OCI-LY7 (cell line): ENCODE results near the gene FOXA2. TPM values are rescaled to one million over a fixed set of nuclear protein-coding genes. Genes with fewer than 3 reads are reported as not detected.

Source experiments
- BruUV-seq: library from RNA; stranded (reverse); fragments of 400-500 nt; replicated peaks from 2 replicates; lab custom pipeline; 2021; lab: Mats Ljungman, UMichigan
- CTCF ChIA-PET: fragments of 300-600 bp; sonication (Branson Sonifier 250); formaldehyde crosslinking; loops from one replicate; lab custom pipeline; 2022; ENCODE audit warnings: antibody characterized with exemption; ENCODE audit not compliant: unreplicated experiment; lab: Charles Lee
- POLR2A ChIA-PET: fragments of 300-600 bp; sonication (Branson Sonifier 250); formaldehyde crosslinking; loops from one replicate; lab custom pipeline; 2022; ENCODE audit warnings: antibody characterized with exemption; lab: Charles Lee
- DNase-seq: peaks from one replicate; pipeline ENCODE4 v3.0.0-alpha.2; 2015; ENCODE audit warnings: low spot score
- H2AFZ ChIP-seq: fragments of 200-600 bp; sonication (generic), shearing (Covaris generic); 2 replicates; pipeline ENCODE4 v1.6.1; 2014; ENCODE audit warnings: mild to moderate bottlenecking, antibody characterized with exemption, low read length, moderate library complexity
- H3K27ac ChIP-seq: fragments of 200-600 bp; sonication (generic); 2 replicates; pipeline ENCODE4 v1.5.1; 2014; ENCODE audit warnings: mixed run types, low read depth, mild to moderate bottlenecking, moderate library complexity, low read length, inconsistent platforms; ENCODE audit not compliant: poor library complexity, severe bottlenecking
- H3K36me3 ChIP-seq: fragments of 200-600 bp; sonication (generic); 2 replicates; pipeline ENCODE4 v1.6.1; 2014; ENCODE audit warnings: mild to moderate bottlenecking, antibody characterized with exemption, low read length, moderate library complexity, mixed read lengths; ENCODE audit not compliant: insufficient read depth
- H3K4me1 ChIP-seq: fragments of 200-600 bp; sonication (generic); 2 replicates; pipeline ENCODE4 v1.5.1; 2014; ENCODE audit warnings: mild to moderate bottlenecking, low read length; ENCODE audit not compliant: insufficient read depth, poor library complexity, severe bottlenecking
- H3K4me2 ChIP-seq: fragments of 200-600 bp; sonication (generic); 2 replicates; pipeline ENCODE4 v1.6.1; 2014; ENCODE audit warnings: mild to moderate bottlenecking, low read length
- H3K4me3 ChIP-seq: fragments of 200-600 bp; sonication (generic); 2 replicates; pipeline ENCODE4 v1.5.1; 2014; ENCODE audit warnings: mild to moderate bottlenecking, low read depth, low read length; ENCODE audit not compliant: poor library complexity, severe bottlenecking
- H3K79me2 ChIP-seq: fragments of 200-600 bp; sonication (generic); 2 replicates; pipeline ENCODE4 v1.6.1; 2016; ENCODE audit warnings: low read depth, mild to moderate bottlenecking, low read length, moderate library complexity, mixed read lengths; ENCODE audit not compliant: insufficient read depth
- H3K9me2 ChIP-seq: fragments of 200-600 bp; sonication (generic); 2 replicates; pipeline ENCODE4 v1.6.1; 2016; ENCODE audit warnings: mild to moderate bottlenecking, low read length, mixed read lengths; ENCODE audit not compliant: insufficient read depth
- H3K9me3 ChIP-seq: fragments of 200-600 bp; sonication (generic); 2 replicates; pipeline ENCODE4 v1.6.1; 2014; ENCODE audit warnings: mild to moderate bottlenecking, mixed run types, low read length, mixed read lengths
- H4K20me1 ChIP-seq: fragments of 200-600 bp; sonication (generic); 2 replicates; pipeline ENCODE4 v1.6.1; 2014; ENCODE audit warnings: mild to moderate bottlenecking, antibody characterized with exemption, low read length, moderate library complexity, mixed read lengths; ENCODE audit not compliant: insufficient read depth
- CTCF ChIP-seq: fragments of 200-600 bp; sonication (generic); conservative IDR thresholded peaks from 2 replicates; pipeline ENCODE4 v1.5.1; 2014; ENCODE audit warnings: mild to moderate bottlenecking, antibody characterized with exemption, low read length, moderate library complexity, mixed read lengths
- EZH2phosphoT487 ChIP-seq: fragments of 200-600 bp; sonication (generic); IDR thresholded peaks from 2 replicates; pipeline ENCODE4 v1.6.1; 2018; ENCODE audit warnings: low read depth, borderline replicate concordance, mild to moderate bottlenecking, mixed run types, antibody characterized with exemption, low read length, moderate library complexity, mixed read lengths
- intact Hi-C: fragments of 100-400 bp; cut with micrococcal nuclease; formaldehyde crosslinking; loops from one replicate; pipeline ENCODE4 v1.10.0; 2022; ENCODE audit not compliant: unreplicated experiment
- total RNA-seq, 2 experiments: library from RNA; depleted of rRNA in 1 of 2; stranded (reverse); fragments of >200 nt in 1 of 2; shearing (Covaris generic) in 1 of 2; gene quantifications; 2 replicates each; pipeline ENCODE4 v1.2.3, GENCODE V29; 2014 to 2022

The FOXA2 gene
- total RNA-seq, 2 experiments from 2014 or later: not detected

DNA sequence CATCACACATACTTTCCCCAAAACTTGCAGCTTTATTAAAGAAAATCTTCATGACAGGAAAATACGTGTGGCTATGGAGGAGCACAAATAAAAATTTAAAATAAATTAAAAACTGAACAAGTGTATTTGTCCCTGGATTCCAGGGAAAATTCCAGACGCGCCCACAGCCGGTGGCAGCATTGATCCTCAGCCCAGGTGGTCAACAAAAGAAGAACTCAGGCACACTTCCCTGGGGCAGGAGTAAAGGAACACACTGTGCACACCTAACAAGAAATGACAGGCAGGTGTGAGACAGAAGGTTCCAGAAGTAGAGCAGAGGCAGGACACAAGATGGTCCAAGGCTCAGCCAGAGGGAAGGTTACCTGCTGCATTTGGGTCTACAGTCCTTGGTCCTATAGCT is 36.3 kb downstream of the FOXA2 start:
- Histone ChIP-seq H3K27ac (no peak overlapping the region), H4K20me1 (no peaks in the 10 kb centered on the region), H2AFZ (no peak overlapping the region), H3K4me1 (no peaks in the 10 kb centered on the region), H3K9me3 (no peaks in the 10 kb centered on the region), H3K9me2 (no peaks in the 10 kb centered on the region), H3K4me2 (no peak overlapping the region), H3K79me2 (no peaks in the 10 kb centered on the region), H3K36me3 (no peaks in the 10 kb centered on the region), H3K4me3 (no peak overlapping the region)
- POLR2A ChIA-PET: no interaction called here
- BruUV-seq: no TSS peak
- intact Hi-C loops: no loop called here
- CTCF ChIA-PET: no interaction called here
- no peak for DNase-seq
- TF ChIP-seq CTCF (no peak), EZH2phosphoT487 (no peak)

DNA sequence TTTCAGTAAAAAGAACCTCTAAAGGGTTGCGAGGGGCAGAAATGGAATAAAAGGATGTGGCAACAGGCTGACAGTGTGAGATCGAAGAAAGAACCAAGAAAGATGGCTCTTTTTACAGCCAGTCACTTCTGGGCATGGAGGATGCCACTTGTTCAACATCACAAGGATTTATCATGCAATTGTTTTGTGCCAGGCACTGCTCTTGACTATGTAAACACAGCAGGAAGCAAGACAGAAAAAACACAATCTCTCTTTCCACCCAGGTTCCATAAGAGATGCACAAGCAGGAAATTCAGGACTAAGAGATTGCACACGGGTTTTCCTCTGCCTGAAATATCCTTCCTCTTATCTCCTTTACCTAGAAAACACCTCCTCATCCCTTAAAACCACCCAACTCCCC is 38.0 kb downstream of the FOXA2 start:
- no peaks in the 10 kb centered on the region for H3K9me2 ChIP-seq
- intact Hi-C loops: no loop called here
- H3K9me3 ChIP-seq: no peaks in the 10 kb centered on the region
- no peaks in the 10 kb centered on the region for H4K20me1 ChIP-seq
- DNase-seq: no peak
- H3K4me1 ChIP-seq: no peaks in the 10 kb centered on the region
- H3K4me2 ChIP-seq: no peak overlapping the region
- TF ChIP-seq EZH2phosphoT487 (no peak), CTCF (no peak)
- CTCF ChIA-PET: no interaction called here
- H3K36me3 ChIP-seq: no peaks in the 10 kb centered on the region
- no peak overlapping the region for H3K4me3 ChIP-seq
- H3K79me2 ChIP-seq: no peaks in the 10 kb centered on the region
- POLR2A ChIA-PET: no interaction called here
- H2AFZ ChIP-seq: no peak overlapping the region
- BruUV-seq: no TSS peak
- H3K27ac ChIP-seq: no peak overlapping the region

DNA sequence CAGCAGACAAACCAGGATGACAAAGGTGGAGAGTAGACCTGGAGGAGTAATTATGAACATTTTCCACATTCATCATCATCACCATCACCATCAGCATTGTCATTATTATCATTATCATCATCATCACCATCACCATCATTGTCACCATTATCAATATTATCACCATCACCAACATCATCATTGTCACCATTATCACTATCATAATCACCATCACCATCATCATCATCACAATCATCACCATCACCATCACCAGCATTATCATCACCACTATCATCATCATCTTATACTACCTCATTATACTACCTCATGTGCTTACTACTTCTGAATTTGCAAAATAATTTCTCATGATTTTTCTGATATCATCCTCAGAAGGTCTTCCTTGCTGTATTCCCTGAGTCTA is 39.3 kb downstream of the FOXA2 start:
- no peaks in the 10 kb centered on the region for H3K9me2 ChIP-seq
- no peak overlapping the region for H3K27ac ChIP-seq
- intact Hi-C loops: no loop called here
- no peak overlapping the region for H3K4me3 ChIP-seq
- H3K9me3 ChIP-seq: no peaks in the 10 kb centered on the region
- no peaks in the 10 kb centered on the region for H4K20me1 ChIP-seq
- ChIA-PET POLR2A (no interaction called here), CTCF (no interaction called here)
- H3K4me1 ChIP-seq: no peaks in the 10 kb centered on the region
- TF ChIP-seq CTCF (no peak), EZH2phosphoT487 (no peak)
- no peaks in the 10 kb centered on the region for H3K79me2 ChIP-seq
- no peak overlapping the region for H2AFZ ChIP-seq
- no TSS peak for BruUV-seq
- no peak overlapping the region for H3K4me2 ChIP-seq
- DNase-seq: no peak
- no peaks in the 10 kb centered on the region for H3K36me3 ChIP-seq
